ENCODE measurements around the gene CALCR. TPM values are rescaled to one million over a fixed set of nuclear protein-coding genes. Genes with fewer than 3 reads are reported as not detected.
"Not testable (repeated sequence)": the region's sequence is repeated elsewhere in the genome, so short reads cannot be mapped to it uniquely, and the experiment has no call there.

Gene CALCR
- total RNA-seq, 3 donors from 2014 or later, result not detected

GRCh38 chr7:93538061-93538460 is 36.5 kb downstream of the CALCR start:
- ATAC-seq, result no peak
- Mint-ChIP-seq H3K4me1 (ENCODE audit: low read depth) (no peaks in the 10 kb centered on the region), H3K36me3 (ENCODE audit: insufficient read depth) (no peaks in the 10 kb centered on the region)

GRCh38 chr7:93535616-93536015 is 38.9 kb downstream of the CALCR start:
- Mint-ChIP-seq H3K4me3 (no peak overlapping the region), H3K9me3 (no peaks in the 10 kb centered on the region), H3K4me1 (ENCODE audit: low read depth) (no peaks in the 10 kb centered on the region), H3K36me3 (ENCODE audit: insufficient read depth) (no peaks in the 10 kb centered on the region), H3K27me3 (ENCODE audit: low read depth) (no peaks in the 10 kb centered on the region)
- ATAC-seq (no peak), DNase-seq (no peak)

More at GRCh38 chr7:93538061-93538460, 36.5 kb downstream of the CALCR start:
- Mint-ChIP-seq H3K4me3 (no peak overlapping the region), H3K27me3 (ENCODE audit: low read depth) (no peaks in the 10 kb centered on the region), H3K9me3 (no peaks in the 10 kb centered on the region)
- DNase-seq, result no peak

GRCh38 chr7:93530701-93531100 is 43.8 kb downstream of the CALCR start:
- no peaks in the 10 kb centered on the region for H3K4me1 Mint-ChIP-seq (ENCODE audit: low read depth)
- H3K9me3 Mint-ChIP-seq, result no peaks in the 10 kb centered on the region
- ATAC-seq (no peak), DNase-seq (no peak)
- no peaks in the 10 kb centered on the region for H3K27me3 Mint-ChIP-seq (ENCODE audit: low read depth)
- H3K4me3 Mint-ChIP-seq, result no peak overlapping the region
- H3K36me3 Mint-ChIP-seq (ENCODE audit: insufficient read depth), result no peaks in the 10 kb centered on the region

DNA sequence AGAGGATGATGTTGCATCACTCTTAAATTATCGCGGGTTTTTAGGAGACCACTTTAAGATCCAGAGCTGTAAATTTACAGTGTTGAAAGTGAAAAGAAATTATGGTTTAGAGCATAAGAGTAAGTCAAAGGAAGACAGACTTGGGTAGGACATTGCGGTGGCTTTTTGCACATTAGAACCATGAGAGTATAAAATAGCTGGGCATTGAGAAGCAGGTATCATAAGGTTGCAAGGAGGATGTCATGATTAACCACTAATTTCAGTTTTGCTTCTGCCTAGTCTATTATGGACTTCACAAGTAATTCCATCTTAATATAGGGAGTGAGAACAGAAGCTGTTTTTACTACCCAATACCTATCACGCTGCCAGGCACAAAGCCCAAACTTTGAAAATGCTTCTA is 57.7 kb downstream of the CALCR start:
- DNase-seq (no peak), ATAC-seq (no peak)
- no peaks in the 10 kb centered on the region for H3K36me3 Mint-ChIP-seq (ENCODE audit: insufficient read depth)

DNA sequence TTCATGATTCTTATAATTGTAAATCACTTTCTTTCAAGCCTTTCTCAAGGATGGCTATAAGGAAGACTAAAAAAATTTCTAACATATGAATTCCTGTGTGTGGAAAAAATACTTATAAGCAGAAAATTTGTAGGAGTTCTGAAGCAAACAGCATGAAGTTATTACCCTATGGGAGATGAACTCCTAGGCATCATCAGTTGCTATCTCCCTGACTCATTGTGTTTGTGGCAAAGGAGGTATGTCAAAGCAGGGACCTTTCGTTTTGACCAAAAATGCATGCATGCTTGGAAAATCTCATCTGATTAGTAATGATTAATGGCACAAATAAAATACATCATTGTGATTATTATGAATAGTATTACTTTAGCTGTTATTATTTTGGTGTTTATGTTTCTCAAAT is 59.4 kb downstream of the CALCR start:
- H3K27me3 Mint-ChIP-seq (ENCODE audit: low read depth), result no peaks in the 10 kb centered on the region
- no peaks in the 10 kb centered on the region for H3K9me3 Mint-ChIP-seq
- ATAC-seq, result no peak
- no peak overlapping the region for H3K4me3 Mint-ChIP-seq
- H3K4me1 Mint-ChIP-seq (ENCODE audit: low read depth), result no peaks in the 10 kb centered on the region
- H3K36me3 Mint-ChIP-seq (ENCODE audit: insufficient read depth), result no peaks in the 10 kb centered on the region
- DNase-seq, result no peak

More for the DNA sequence above, 57.7 kb downstream of the CALCR start:
- no peak overlapping the region for H3K4me3 Mint-ChIP-seq
- no peaks in the 10 kb centered on the region for H3K27me3 Mint-ChIP-seq (ENCODE audit: low read depth)
- no peaks in the 10 kb centered on the region for H3K9me3 Mint-ChIP-seq
- H3K4me1 Mint-ChIP-seq (ENCODE audit: low read depth), result no peaks in the 10 kb centered on the region

DNA sequence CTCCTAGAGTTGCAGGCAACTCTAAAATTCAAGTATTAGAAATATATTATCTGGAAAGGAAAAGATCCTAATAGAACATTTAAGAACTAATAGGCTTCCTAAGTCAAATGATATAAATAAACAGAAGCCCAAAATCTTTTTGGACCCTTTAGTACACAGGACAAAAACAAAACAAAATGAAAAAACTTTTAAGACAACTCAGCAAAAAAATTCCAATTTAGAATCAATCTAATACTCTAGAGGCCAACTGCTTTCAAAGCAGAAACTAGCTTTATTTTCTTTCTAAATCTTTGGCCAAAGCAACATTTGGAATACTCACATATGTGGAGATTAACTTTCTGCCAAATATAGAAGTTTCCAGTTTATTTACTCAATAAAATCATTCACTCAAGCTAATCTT is 65.2 kb downstream of the CALCR start:
- no peaks in the 10 kb centered on the region for H3K4me1 Mint-ChIP-seq (ENCODE audit: low read depth)
- H3K9me3 Mint-ChIP-seq, result no peaks in the 10 kb centered on the region
- DNase-seq, result no peak
- ATAC-seq, result no peak
- H3K4me3 Mint-ChIP-seq, result no peak overlapping the region
- peaks cover 3% of the 10 kb centered on the region for H3K27me3 Mint-ChIP-seq (ENCODE audit: low read depth)
- H3K36me3 Mint-ChIP-seq (ENCODE audit: insufficient read depth), result no peaks in the 10 kb centered on the region

GRCh38 chr7:93503088-93503487 is 71.4 kb downstream of the CALCR start:
- Mint-ChIP-seq H3K4me1 (ENCODE audit: low read depth) (no peaks in the 10 kb centered on the region), H3K27me3 (ENCODE audit: low read depth) (peaks cover 3% of the 10 kb centered on the region), H3K36me3 (ENCODE audit: insufficient read depth) (no peaks in the 10 kb centered on the region), H3K9me3 (no peaks in the 10 kb centered on the region), H3K4me3 (no peak overlapping the region)
- DNase-seq, result no peak
- ATAC-seq, result no peak

GRCh38 chr7:93491860-93492259 is 82.7 kb downstream of the CALCR start:
- not testable (repeated sequence) for DNase-seq; H3K36me3 Mint-ChIP-seq (ENCODE audit: insufficient read depth); H3K9me3 Mint-ChIP-seq; H3K4me1 Mint-ChIP-seq (ENCODE audit: low read depth); ATAC-seq; H3K4me3 Mint-ChIP-seq; H3K27me3 Mint-ChIP-seq (ENCODE audit: low read depth)

- no peak for ATAC-seq
- Mint-ChIP-seq H3K4me1 (ENCODE audit: low read depth) (no peaks in the 10 kb centered on the region), H3K4me3 (no peak overlapping the region), H3K9me3 (no peaks in the 10 kb centered on the region), H3K36me3 (ENCODE audit: insufficient read depth) (no peaks in the 10 kb centered on the region), H3K27me3 (ENCODE audit: low read depth) (no peaks in the 10 kb centered on the region)
- no peak for DNase-seq
Measured at GRCh38 chr7:93476491-93477344, 97.8 kb downstream of the CALCR start.

DNA sequence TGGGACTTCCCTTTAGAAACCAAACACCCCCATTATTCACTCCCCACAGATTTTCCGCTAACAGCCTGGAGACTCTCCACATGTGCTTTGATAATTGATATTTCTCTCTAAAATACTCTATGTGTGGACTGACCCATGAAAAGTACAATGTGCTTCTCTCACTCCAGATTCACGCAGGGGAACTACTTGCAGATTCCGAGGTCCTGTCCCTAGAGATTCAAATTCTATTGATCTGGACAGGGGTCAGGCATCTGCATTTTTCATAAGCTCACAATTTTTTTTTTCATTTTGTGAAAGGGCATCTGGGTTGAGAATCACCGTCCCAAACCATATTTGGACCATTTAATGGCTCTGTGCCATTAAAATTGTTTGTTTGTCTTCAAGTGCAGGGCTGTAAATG is 98.7 kb downstream of the CALCR start:
- no peaks in the 10 kb centered on the region for H3K4me1 Mint-ChIP-seq (ENCODE audit: low read depth)
- H3K27me3 Mint-ChIP-seq (ENCODE audit: low read depth), result peaks cover 3% of the 10 kb centered on the region
- no peak for DNase-seq
- H3K4me3 Mint-ChIP-seq, result no peak overlapping the region
- no peak for ATAC-seq
- no peaks in the 10 kb centered on the region for H3K36me3 Mint-ChIP-seq (ENCODE audit: insufficient read depth)
- H3K9me3 Mint-ChIP-seq, result no peaks in the 10 kb centered on the region

DNA sequence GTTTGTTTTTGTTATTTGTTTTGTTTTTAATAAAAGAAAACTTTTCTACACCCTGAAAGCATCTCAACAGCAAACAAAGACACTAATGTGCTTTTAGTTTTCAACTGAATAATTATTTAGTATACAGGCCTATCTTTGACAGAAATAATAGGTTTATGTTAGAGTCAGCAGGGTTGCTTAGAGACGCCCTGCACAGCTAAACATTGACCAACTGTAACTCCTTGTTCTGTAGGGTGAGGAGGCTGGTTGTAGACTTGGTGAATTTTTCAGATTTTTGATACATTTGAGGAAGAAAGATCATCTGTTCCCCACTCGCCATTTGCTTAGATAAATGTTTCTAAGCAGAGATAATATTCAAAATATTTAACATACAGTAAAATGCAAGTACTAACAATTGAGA is 103.1 kb downstream of the CALCR start:
- no peak for ATAC-seq
- no peaks in the 10 kb centered on the region for H3K9me3 Mint-ChIP-seq
- no peaks in the 10 kb centered on the region for H3K4me1 Mint-ChIP-seq (ENCODE audit: low read depth)
- no peak overlapping the region for H3K4me3 Mint-ChIP-seq
- peaks cover 3% of the 10 kb centered on the region for H3K27me3 Mint-ChIP-seq (ENCODE audit: low read depth)
- H3K36me3 Mint-ChIP-seq (ENCODE audit: insufficient read depth), result no peaks in the 10 kb centered on the region
- no peak for DNase-seq

DNA sequence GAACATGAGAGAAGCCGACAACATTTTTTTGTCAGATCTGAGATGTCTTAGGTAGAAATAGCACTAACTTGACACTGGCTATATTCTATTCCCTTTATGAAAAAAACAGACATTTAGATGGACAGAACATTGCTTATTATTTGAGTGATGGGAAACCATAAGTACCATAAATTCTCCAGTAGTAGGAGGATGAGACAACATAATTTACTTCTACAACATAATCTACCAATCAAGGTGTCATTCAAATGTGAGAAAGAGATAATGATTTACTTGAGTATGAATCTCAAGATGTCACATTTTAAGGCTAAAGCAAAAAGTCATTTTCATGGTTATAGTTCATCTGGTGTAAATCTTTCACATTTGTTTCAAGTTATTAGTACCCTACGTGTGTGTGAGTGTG is 110.8 kb downstream of the CALCR start:
- Mint-ChIP-seq H3K9me3 (no peaks in the 10 kb centered on the region), H3K4me3 (no peak overlapping the region), H3K36me3 (ENCODE audit: insufficient read depth) (no peaks in the 10 kb centered on the region), H3K4me1 (ENCODE audit: low read depth) (no peaks in the 10 kb centered on the region), H3K27me3 (ENCODE audit: low read depth) (peaks cover 10% of the 10 kb centered on the region)
- DNase-seq (no peak), ATAC-seq (no peak)

GRCh38 chr7:93461350-93461749 is 113.2 kb downstream of the CALCR start:
- DNase-seq, result no peak
- Mint-ChIP-seq H3K4me1 (ENCODE audit: low read depth) (no peaks in the 10 kb centered on the region), H3K4me3 (no peak overlapping the region), H3K9me3 (no peaks in the 10 kb centered on the region), H3K36me3 (ENCODE audit: insufficient read depth) (no peaks in the 10 kb centered on the region), H3K27me3 (ENCODE audit: low read depth) (peaks cover 10% of the 10 kb centered on the region)
- ATAC-seq, result no peak

DNA sequence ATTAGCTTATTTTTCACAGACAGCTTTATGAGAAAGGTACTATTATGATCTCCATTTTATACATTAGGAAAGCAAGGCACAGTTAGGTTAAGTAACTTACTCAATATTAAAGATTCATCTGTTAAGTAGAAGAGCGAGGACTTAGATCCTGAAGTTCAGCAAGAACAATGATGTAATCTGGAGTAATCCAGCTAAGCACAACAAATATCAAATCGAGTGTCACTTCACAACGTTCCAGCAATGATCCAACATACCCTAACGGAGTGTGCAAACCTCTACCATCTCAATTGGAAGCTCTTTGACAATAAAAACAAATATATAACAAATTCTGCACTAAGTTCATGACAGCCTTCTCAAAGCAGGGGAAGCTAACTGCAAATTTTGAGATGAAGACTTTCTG is 121.3 kb downstream of the CALCR start:
- Mint-ChIP-seq H3K4me1 (ENCODE audit: low read depth) (no peaks in the 10 kb centered on the region), H3K27me3 (ENCODE audit: low read depth) (no peaks in the 10 kb centered on the region), H3K36me3 (ENCODE audit: insufficient read depth) (no peaks in the 10 kb centered on the region), H3K9me3 (no peaks in the 10 kb centered on the region), H3K4me3 (no peak overlapping the region)
- ATAC-seq, result no peak
- DNase-seq, result no peak

GRCh38 chr7:93448176-93448575 is 126.3 kb downstream of the CALCR start:
- H3K27me3 Mint-ChIP-seq (ENCODE audit: low read depth), result no peaks in the 10 kb centered on the region
- ATAC-seq (no peak), DNase-seq (no peak)
- no peak overlapping the region for H3K4me3 Mint-ChIP-seq
- no peaks in the 10 kb centered on the region for H3K4me1 Mint-ChIP-seq (ENCODE audit: low read depth)
- H3K9me3 Mint-ChIP-seq, result no peaks in the 10 kb centered on the region
- H3K36me3 Mint-ChIP-seq (ENCODE audit: insufficient read depth), result no peaks in the 10 kb centered on the region

Measured in activated T-cell treated with anti-CD3 and anti-CD28 coated beads, Interleukin-2, amount 50 U/mL, for 4 hours (primary cell).